GM21825 (cell line): ENCODE results near the gene VPS25.

Experiments used
- ATAC-seq: cut with Tn5 transposase; IDR thresholded peaks from one replicate; pipeline ENCODE4 v1.9.1; 2021; ENCODE audit warnings: mild to moderate bottlenecking, moderate library complexity; ENCODE audit not compliant: unreplicated experiment

Gene VPS25

DNA sequence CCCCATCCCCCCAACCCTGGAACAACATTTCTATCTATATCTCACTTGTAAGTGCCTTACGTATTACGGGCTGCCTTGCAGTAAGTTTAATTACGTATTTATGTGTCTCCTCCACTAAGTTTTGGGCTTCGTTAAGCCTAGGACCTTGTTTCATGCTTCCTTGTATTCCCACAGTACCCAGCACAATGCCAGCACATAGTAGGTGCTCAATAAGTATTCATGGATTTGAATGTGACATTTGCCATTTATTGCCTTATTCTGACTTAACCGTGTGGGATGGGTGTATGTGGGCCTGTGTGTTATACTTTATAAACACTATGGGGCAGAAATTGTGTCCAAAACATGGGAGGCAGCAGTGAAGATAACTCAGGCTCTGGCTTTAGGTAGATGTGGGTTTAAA lies 19.3 kb downstream of the VPS25 start:
- ATAC-seq, result no peak

DNA sequence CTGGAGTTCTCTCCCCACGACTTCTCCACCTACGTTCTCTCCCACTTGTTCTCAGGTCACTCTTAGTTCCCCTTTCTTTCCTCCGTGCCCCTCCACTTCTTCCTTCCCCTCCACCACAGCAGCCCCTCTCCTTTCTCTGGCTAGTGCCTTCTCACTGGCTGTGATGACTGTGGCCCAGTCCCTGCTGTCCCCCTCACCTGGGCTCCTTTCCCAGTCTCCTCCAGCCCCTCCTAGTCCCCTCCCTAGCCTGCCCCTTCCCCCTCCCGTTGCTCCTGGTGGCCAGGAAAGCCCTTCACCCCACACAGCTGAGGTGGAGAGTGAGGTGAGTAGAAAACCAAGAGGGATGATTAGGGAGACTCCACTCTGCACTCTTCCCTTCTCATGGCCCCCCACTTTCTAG lies 21.8 kb downstream of the VPS25 start:
- no peak for ATAC-seq

DNA sequence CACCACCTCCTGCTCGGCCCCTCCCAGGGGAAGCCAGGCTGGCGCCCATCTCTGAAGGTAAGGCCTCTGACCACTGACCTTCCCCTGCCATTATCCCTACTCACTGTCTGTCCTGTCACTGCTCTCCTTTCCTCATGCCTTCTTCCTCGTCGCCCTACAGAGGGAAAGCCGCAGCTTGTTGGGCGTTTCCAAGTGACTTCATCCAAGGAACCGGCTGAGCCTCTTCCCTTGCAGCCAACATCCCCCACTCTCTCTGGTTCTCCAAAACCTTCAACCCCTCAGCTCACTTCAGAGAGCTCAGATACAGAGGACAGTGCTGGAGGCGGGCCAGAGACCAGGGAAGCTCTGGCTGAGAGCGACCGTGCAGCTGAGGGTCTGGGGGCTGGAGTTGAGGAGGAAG lies 22.2 kb downstream of the VPS25 start:
- no peak for ATAC-seq

DNA sequence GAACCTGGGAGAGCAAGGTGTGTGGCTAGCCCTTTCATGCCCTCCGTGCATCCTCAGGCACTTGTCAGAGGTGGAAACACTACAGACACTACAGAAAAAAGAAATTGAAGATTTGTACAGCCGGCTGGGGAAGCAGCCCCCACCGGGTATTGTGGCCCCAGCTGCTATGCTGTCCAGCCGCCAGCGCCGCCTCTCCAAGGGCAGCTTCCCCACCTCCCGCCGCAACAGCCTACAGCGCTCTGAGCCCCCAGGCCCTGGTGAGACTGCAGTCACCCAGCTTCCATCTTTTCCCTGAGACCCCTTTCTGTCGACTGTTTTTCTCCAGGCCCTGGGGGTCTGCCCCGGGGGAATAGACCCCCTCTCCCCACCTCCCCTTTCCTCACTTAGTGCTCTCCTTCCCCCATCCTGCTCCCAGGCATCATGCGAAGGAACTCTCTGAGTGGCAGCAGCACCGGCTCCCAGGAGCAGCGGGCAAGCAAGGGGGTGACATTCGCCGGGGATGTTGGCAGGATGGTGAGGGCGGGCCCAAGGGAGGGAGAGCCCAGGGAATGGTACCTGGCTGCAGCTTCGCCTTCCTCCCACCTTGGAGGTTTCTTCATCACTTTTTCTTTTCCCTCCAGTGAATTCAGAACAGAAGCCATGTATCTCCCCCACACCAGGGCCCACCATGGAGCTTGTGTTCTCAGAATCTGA lies 23.0 kb downstream of the VPS25 start:
- no peak for ATAC-seq

DNA sequence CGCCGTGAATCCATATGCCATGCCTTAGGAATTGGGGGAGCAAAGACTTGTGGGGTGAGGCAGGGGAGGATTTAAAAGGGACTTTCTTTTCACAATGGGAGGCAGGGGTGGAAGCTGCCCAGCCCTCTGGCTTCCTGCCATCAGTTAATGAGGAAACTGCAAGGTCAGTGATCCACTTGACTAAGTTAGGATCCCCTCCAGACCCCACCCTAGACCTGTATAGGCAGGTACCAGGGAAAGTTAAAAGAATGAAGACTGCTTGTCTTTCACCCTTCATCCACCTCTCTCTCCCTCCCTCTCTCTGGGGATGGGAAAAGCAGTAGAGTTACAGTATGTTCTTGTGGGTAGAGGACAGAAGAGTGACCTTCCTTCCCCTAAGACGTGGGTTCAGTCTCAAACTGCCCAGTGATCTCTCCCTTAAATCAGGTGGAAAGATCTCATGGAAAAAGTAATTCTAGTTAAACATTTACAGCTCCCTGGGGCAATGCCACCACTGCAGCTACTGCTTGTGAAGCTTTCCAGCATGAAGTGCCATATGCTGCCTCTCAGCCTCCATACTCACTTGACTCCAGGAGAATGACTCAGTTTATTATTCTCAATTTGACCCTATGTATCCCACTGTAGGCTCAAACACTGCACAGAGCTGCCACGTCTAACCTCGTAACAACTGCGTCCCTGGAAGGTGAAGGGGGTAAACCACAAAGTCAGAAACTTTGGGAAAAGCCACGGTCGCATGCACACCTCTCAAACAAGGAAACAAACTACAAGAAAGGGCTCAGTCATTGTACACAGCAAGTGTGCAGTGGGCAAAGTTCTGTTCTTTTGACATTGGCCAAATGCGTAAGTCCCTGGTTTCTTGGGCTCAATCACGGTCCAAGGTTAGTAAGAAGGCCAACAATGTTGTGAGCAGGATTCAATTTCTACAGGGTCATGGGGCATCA lies 24.1 kb downstream of the VPS25 start:
- no peak for ATAC-seq

DNA sequence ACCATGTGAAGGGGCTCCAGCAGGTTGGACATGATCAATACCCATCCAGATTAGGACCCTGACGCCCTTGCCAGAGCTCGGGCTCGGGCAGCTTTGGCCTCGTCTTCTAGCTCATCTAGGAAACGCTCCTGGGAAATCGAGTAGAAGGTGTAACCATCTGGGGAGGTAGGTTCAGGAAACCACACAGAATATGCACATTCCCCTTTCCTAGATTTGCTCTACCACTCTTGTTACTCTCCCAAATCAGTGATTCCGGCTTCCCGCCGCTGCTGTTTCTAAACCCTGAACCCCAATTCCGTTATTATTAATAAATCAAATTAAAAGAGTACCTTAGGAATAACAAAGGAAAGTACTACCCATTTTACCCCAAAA lies 24.7 kb downstream of the VPS25 start:
- no peak for ATAC-seq

DNA sequence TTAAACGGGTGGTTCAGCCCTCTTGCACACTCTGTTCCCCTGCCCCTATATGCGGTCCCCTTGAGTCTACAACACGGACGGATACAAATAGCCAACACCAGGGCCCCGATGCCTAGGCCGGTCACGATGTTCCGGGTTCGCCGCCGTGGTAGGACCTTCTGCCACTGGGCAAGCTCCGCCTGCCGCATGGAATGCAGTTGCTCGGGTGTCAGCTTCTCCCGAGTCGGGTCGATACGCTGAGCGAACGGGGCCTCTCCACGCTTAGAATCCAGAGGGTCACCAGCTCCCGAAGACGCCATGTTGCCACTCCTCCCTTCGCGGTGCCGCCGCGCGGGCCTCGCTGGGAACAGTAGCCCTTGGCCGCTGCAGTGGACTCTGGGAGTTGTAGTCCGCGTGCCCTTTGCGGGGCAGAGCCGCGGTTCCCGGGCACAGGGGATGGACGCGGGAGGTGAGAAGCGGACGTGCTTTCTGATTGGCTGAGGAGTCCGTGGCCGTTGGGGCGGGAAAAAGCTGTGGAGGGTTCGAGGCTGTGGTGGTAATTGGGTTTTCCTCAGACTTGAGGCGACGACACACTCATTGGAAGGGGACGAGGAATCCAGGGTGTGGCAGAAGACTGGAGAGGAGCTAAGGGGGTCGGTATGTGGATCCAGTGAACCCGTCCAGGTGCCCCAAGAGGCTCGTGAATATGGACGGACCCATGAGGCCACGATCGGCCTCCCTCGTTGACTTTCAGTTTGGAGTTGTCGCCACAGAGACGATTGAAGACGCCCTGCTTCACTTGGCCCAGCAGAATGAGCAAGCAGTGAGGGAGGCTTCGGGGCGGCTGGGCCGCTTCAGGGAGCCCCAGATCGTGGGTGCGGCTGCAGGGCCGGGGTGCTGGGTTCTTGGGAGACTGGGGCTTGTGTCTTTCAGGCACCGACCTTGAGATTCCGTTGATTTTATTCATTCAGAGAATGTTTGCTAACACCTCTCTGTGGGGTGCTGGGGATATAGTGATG lies 25.4 kb downstream of the VPS25 start, which contains the start of the genes CNTD1 and COA3:
TSS of gene CNTD1 (plus strand) at position 479 of the 998 bp plus-strand sequence. CDS start at position 686, 207 bp downstream.
TSS of gene COA3 (minus strand) at position 322 of the 998 bp plus-strand sequence. CDS start at position 299, 23 bp downstream.
- peak; percentile 88 for ATAC-seq

DNA sequence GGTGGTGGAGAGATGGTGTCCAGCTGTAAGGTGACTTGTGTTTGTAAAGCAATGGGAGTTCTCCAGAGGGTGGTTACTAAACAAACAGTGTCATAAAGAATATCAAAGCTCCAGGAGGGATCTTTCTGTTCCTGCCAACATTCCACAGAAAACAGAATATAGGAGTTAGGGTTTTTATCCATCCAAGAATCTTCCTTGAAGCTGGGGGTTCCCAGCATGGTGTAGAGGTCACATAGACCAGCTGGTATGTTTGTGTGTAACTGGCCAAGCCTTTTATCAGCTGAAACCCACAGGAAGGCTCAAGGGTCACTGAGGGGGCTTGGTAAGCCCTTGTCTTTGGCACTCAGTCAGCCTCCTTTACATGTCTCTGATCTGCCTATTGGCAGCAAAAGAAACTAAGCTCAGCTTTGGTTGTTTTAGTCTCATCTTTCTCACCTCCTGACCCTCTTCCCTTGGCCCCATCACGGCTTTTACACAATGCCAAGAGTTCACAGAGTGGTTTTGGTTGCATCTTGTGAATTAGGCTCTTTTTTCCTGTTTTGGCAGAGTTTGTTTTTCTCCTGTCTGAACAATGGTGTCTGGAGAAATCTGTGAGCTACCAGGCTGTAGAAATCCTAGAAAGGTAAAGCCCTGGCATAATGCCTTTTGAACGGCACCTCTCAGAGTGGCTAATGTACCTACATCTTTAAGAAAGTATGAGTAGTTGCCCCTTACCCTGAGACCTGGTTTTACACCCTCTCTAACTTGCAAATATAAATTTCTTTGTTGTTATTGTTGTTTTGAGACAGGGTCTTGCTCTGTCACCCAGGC lies 30.0 kb downstream of the VPS25 start:
- ATAC-seq, result no peak

DNA sequence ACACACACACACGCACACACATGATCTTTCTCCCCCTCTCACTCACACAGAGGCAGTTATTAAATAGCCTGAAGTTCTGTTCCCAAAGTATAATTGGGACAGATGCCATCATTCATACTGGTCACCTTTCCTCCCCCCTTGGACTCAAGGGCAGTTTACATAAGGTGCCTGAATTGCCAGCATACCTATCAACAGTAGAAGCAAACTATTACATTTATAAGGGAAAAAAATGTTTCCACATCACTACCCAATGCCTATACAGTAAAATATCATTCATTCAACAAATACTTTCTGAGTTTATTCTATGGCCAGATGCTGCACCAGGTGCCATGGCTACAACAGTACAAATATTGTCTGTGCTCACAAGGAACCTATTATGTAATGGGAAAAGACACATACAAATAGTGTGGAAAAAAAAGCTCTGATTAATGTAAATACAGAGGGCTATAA lies 31.7 kb downstream of the VPS25 start:
- ATAC-seq, result no peak

DNA sequence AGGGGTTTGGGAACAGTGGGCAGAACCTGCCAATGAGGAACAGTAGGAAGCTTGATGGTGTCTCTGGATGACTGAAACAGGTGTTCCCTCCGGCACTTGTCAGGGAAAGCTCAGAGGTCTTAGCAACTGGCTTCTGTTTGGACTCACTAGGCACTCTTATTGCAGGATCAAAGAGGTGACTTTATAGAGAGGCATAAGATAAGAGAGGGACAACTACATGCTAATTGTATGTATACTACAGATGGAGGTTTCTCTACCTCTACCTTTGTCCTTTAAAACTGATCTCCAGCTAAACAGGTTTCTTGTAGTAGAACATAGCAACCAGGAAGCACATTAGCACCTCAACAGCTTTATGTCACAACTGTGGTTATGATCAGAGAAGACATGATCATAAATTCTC lies 33.0 kb downstream of the VPS25 start:
- ATAC-seq, result no peak

DNA sequence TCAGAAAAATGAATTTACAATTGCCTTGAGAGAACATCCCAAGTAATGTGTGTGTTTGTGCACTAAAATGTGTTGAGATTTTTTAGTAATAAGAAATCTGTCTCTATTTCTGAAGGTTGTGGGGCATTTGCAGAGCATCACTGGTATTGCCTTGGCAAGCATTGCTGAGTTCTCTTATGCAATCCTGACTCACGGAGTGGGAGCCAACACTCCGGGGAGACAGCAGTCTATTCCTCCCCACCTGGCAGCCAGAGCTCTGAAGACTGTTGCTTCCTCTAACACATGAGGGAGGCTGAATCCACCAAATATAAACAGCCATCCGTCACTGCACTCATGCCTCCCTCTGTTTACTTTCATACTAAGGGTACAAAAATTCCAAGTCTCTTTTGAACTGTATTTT lies 36.0 kb downstream of the VPS25 start:
- no peak for ATAC-seq

DNA sequence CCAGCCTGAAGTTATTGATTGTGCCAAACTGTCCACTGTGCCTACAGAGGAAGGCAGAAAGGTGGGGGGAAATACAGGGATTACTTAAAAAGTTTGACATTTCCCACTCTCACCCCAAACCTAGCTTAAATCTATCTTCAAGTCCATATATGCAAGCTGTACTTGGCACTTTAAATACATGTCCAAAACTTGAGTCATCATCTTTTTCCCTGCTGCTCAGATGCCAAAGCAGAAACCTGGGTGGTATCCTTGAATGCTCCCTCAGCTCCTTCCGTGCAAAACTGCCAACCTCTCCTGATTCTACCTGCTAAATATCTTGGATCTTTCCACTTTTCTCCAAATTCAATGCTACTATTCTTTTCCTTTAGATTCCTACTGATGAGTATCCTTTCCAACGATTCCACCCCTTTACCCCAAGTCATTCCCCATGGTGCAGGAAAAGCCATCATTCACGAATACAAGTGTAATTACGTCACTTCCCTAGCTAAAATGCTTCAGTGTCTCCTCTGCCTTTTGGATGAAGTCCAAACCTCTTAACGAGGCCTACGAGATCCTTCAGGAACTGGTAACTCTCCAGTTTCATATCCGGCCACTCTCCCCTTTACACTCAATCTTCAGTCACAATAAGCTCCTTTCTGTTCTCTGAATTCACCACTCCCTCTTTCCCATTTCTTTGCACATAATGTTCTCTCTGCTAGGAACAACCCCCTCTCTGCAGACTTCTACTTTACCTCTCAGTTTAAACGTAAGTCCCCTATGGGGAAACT lies 41.6 kb downstream of the VPS25 start:
- ATAC-seq, result no peak

DNA sequence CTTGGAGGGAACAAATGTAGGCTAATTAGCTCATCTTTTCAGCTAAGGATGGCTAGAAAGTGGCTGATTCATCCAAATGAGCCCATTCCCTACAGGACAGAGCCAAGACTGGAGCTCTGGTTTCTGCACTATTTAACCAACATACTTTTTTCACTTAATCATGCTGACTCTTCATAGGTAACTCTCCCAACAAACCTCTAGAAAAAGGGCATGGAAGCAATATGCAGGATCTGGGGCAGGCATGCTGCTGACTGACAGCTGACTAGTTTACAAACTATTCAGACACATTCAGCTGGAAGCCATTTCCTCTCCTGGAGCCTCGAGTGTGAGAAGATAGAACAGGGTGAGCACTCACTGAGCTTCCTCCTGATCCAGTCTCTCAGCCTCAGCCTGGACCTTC lies 44.6 kb downstream of the VPS25 start:
- ATAC-seq, result no peak

DNA sequence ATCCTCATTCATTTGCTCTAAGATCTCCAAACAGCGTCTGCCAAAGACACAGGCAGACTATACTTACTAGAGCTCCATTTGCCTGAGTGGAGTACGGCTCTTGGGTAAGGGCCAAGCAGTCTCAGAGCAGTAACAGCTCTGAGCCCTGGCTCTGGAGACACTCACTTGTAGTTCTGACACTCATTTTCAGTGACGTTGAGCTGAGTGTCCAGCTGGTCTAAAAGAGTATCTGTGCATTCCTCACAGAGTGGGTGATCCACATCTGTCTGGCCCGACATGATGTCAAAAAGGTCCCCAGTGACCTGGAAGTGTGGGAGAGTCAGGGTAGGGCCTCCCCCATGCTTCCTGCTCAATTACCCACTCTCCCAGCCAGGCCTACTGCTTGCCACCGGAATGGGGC lies 45.1 kb downstream of the VPS25 start:
- ATAC-seq, result no peak

DNA sequence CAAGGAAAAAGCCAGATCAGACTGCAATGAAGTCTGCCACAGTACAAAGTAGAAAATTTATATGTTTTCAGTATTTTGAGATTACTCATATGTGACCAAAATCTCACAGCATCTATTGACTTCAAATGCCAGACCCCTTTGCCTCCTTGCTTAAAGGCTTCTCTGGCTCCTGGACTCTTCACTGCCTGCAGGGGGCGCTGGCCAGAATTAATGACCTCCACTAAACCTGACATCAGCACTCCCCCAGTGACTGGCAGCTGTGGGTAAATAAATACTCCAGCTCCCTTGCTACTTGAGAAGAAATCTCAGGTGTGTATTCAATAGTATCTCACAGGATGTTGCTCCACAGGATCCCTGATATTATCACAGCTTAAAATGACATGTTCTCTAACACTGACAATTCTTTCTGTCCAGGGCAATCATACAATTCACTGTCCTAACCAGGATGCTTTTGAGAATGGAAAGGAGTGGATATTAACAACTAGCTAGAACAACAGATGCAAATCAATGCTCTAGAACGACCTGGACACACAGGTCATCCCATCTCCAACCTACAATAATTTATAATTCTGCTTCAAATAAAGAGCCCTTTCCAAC lies 46.8 kb downstream of the VPS25 start:
- no peak for ATAC-seq

DNA sequence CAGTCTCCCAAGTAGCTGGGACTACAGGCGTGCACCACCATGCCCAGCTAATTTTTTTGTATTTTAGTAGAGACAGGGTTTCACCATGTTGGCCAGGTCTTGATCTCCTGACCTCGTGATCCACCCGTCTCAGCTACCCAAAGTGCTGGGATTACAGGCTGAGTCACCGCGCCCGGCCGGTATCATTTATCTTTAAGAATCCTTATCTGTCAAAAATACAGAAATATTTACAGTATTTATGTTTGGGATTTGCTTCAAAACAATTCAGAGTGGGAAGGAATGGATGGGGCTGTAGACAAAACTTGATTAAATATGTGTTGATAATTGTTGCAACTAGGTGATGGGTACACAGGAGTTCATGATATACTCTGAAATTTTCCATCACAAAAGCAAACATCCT lies 47.9 kb downstream of the VPS25 start:
- no peak for ATAC-seq

DNA sequence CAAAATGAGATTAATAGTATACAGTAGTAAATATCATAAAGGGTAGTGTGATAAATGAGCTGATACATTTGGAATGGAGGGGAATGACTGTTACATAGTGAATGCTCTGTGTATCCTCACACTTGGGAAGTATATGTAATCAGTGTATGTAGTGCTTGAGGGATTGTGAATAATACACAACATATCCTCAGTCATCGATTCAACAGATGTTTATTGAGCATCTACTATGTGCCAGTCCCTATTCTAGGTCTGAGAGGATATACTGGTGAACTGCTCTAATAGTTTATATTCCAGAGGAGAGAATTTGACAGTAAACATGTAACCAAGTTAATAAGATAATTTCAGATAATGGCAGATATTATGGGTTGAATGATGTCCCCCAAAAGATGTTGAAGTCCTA lies 54.2 kb downstream of the VPS25 start:
- ATAC-seq, result no peak
